AG09319 (cell line): ENCODE data around the gene ZBTB39.
"Not testable (repeated sequence)": the region's sequence is repeated elsewhere in the genome, so short reads cannot be mapped to it uniquely, and the experiment has no call there.

Experiments
- DNase-seq: peaks from one replicate; pipeline ENCODE4 v3.0.0-alpha.2; 2010; ENCODE audit warnings: low read depth; ENCODE audit errors: extremely low read depth
- TF ChIP-seq, protein P1 (sequence below): IDR thresholded peaks from 2 replicates; pipeline ENCODE4 v1.5.1; 2011; ENCODE audit warnings: low read depth, mild to moderate bottlenecking, inconsistent platforms, low read length, moderate library complexity

Gene ZBTB39, protein sequence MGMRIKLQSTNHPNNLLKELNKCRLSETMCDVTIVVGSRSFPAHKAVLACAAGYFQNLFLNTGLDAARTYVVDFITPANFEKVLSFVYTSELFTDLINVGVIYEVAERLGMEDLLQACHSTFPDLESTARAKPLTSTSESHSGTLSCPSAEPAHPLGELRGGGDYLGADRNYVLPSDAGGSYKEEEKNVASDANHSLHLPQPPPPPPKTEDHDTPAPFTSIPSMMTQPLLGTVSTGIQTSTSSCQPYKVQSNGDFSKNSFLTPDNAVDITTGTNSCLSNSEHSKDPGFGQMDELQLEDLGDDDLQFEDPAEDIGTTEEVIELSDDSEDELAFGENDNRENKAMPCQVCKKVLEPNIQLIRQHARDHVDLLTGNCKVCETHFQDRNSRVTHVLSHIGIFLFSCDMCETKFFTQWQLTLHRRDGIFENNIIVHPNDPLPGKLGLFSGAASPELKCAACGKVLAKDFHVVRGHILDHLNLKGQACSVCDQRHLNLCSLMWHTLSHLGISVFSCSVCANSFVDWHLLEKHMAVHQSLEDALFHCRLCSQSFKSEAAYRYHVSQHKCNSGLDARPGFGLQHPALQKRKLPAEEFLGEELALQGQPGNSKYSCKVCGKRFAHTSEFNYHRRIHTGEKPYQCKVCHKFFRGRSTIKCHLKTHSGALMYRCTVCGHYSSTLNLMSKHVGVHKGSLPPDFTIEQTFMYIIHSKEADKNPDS

DNA sequence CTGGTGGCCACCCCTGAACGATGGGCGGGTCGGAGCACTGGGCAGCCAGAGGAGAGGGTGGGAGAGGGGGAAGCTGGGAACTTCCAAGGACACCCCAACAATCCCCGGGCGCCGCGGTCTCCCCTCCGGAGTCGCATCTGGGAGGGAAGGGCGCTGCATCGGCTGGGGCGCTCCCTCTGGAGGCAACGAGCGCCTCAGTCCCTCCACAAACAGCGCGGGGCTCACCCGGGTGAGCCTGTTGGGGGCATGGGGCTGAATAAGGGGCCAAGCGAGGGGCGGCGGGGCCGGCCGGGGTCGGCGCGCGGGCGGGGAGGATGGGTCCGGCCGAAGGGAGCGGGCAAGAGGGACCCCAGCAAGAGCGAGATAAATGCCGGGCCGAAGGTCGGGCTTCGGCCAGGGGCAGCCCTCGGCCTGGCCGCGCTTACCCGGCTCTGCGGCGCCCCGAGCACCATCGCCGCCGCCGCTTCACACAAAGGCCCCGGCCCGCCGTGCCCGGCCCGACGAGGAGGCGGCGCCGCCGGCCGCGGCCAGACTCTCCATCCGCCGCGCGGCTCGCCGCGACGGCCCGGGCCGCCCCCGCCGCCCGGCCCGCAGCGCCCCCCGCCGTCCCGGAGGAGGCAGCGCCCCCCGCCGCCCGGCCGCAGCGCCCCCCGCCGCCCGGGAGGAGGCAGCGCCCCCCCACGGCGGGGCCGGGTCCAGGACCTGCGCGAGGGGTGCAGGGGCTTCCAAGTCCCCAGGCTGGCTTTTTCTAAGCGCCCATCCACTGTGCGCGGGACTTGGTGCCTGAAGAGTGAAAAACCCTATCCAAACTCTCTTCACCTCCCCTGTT, at the start of gene ZBTB39:
TSS of gene ZBTB39 (minus strand) at position 567 of the 829 bp plus-strand sequence. CDS start 1,629 bp downstream, outside the sequence.
- TF ChIP-seq, protein P1, sequence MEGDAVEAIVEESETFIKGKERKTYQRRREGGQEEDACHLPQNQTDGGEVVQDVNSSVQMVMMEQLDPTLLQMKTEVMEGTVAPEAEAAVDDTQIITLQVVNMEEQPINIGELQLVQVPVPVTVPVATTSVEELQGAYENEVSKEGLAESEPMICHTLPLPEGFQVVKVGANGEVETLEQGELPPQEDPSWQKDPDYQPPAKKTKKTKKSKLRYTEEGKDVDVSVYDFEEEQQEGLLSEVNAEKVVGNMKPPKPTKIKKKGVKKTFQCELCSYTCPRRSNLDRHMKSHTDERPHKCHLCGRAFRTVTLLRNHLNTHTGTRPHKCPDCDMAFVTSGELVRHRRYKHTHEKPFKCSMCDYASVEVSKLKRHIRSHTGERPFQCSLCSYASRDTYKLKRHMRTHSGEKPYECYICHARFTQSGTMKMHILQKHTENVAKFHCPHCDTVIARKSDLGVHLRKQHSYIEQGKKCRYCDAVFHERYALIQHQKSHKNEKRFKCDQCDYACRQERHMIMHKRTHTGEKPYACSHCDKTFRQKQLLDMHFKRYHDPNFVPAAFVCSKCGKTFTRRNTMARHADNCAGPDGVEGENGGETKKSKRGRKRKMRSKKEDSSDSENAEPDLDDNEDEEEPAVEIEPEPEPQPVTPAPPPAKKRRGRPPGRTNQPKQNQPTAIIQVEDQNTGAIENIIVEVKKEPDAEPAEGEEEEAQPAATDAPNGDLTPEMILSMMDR: peak; percentile 38

DNA sequence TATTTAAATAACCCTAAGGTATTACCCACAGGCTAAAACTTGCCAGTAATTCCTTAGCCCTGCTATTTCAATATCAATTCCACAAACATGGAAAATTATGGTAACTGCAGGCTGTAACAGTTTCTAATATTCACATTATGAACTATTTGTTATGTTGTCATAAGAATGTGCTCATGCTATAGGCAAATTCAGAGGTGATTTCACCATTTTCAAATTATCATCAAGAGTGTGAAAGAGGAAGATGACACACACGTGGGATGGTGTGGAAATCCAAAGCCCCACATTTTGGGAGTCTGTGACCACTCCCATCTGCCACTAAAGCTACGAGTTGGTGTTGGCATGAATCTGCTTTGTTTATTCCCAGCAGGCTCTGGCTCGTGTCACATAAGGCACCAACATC, 49.5 kb upstream of the ZBTB39 start:
- DNase-seq: no peak
- TF ChIP-seq, protein P1: no peak

More for the DNA sequence above, at the start of gene ZBTB39:
- no peak for DNase-seq

DNA sequence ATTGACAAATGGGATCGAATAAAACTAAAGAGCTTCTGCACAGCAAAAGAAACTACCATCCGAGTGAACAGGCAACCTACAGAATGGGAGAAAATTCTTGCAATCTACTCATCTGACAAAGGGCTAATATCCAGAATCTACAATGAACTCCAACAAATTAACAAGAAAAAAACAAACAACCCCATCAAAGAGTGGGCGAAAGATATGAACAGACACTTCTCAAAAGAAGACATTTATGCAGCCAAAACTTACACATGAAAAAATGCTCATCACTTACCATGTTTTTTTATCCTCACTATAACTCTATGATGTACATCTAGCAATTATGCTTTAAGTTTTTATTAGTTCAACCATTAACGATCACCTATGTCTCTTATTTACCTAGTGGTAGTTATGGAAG, 47.6 kb upstream of the ZBTB39 start:
- not testable (repeated sequence) for DNase-seq

DNA sequence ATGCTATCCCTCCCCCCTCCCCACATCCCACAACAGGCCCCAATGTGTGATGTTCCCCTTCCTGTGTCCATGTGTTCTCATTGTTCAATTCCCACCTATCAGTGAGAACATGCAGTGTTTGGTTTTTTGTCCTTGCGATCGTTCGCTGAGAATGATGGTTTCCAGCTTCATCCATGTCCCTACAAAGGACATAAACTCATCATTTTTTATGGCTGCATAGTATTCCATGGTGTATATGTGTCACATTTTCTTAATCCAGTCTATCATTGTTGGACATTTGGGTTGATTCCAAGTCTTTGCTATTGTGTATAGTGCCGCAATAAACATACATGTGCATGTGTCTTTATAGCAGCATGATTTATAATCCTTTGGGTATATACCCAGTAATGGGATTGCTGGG, 46.8 kb upstream of the ZBTB39 start:
- not testable (repeated sequence) for DNase-seq

DNA sequence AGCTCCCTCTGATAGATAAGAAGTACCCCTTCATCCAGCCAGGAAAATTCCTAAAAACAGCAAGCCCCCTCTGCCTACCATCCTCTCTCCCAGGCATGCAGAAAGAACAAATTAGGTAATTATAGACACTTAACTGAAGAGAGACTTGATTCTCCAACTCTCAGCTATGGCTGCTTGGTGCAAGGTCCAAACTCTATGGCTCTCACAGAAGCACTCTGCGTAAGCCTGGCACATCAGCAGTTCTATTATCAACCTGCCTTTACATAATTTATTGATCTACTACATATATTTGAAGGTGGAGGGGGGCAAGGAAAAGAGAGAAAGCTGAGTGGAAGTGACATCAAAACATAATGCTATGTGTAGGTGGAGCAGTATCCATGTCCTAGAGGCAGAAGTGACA, 44.7 kb upstream of the ZBTB39 start:
- TF ChIP-seq, protein P1: no peak

DNA sequence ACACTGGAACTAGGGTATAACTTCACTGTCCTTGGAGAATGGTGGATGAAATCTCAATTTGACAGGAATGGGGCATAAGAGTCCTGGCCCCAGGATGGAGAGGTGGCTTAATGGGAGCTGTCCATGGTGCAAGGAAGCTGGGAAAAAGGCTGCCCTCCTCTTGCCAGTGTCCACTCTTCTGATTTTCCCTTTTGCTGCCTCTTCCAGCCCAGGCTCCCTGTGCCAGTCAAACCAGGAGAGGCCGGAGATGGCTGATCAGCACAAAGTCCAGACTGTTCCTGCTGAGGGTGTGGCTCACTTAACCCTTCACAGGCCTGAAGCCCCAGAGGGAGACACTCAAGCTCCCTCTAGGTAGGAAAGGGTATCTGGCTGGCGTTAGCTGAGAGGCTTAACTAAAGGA, 43.5 kb upstream of the ZBTB39 start, which contains the start of gene MYO1A:
TSS of gene MYO1A (minus strand) at position 240 of the 400 bp plus-strand sequence. CDS start 1,806 bp downstream, outside the sequence.
- DNase-seq: no peak
- TF ChIP-seq, protein P1: no peak

More for the DNA sequence above, 44.7 kb upstream of the ZBTB39 start:
- no peak for DNase-seq

DNA sequence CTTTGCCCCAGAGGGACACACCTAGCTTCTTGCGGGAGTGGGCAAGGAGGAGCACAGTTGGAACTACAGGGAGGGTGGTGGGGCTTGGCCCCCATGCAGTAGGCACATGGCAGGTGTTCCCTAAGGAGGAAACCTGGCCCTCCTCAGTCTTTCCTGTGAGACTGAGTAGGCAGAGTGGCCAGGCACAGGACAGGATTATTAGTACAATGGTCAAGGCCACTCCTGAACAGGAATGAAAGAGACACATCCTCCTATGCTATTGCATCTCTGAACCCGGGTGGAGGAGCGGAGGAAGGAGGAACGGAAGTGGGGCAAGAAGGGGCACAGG, 42.7 kb upstream of the ZBTB39 start:
- TF ChIP-seq, protein P1: no peak

More for the DNA sequence above, 42.7 kb upstream of the ZBTB39 start:
- no peak for DNase-seq
